ES-I3 (cell line): Measurements from ENCODE around the gene RPS26.
A peak's percentile ranks its signal among the peaks of the same experiment; 100 is the strongest.
"Not testable (repeated sequence)": the region's sequence is repeated elsewhere in the genome, so short reads cannot be mapped to it uniquely, and the experiment has no call there.

Source experiments
- H3K36me3 ChIP-seq: 2 replicates; pipeline ENCODE4 v1.6.1; 2013; ENCODE audit warnings: mild to moderate bottlenecking, low read length, control low read depth, moderate library complexity; ENCODE audit not compliant: insufficient read depth
- H3K4me1 ChIP-seq: 2 replicates; pipeline ENCODE4 v1.6.1; 2013; ENCODE audit warnings: mild to moderate bottlenecking, control low read depth, low read length; ENCODE audit not compliant: insufficient read depth
- H3K9ac ChIP-seq: 2 replicates; pipeline ENCODE4 v1.6.1; 2013; ENCODE audit warnings: low read depth, mild to moderate bottlenecking, low read length, moderate library complexity
- H3K9me3 ChIP-seq: 2 replicates; pipeline ENCODE4 v1.6.1; 2013; ENCODE audit warnings: mild to moderate bottlenecking, low read length, moderate library complexity; ENCODE audit not compliant: control insufficient read depth, insufficient read depth

RPS26 gene

GRCh38 chr12:56037161-56037560 lies 4.6 kb upstream of the RPS26 start:
- Histone ChIP-seq H3K9ac (no peak overlapping the region), H3K4me1 (0 out of 2 replicates have a peak, but pooled peaks cover 5% of the 10 kb centered on the region), H3K9me3 (no peaks in the 10 kb centered on the region), H3K36me3 (peaks cover 8% of the 10 kb centered on the region; the same call in 1 of the 2 replicates)

- no peaks in the 10 kb centered on the region for H3K9me3 ChIP-seq
- no peak overlapping the region for H3K9ac ChIP-seq
- H3K36me3 ChIP-seq: peaks cover 8% of the 10 kb centered on the region
- H3K4me1 ChIP-seq: 0 out of 2 replicates have a peak, but pooled peaks cover 5% of the 10 kb centered on the region
Observed at GRCh38 chr12:56038022-56038655, 3.6 kb upstream of the RPS26 start.

GRCh38 chr12:56040151-56040550 lies 1.6 kb upstream of the RPS26 start:
- H3K9ac ChIP-seq: no peak overlapping the region
- peaks cover 17% of the 10 kb centered on the region for H3K36me3 ChIP-seq

GRCh38 chr12:56040963-56041551 lies 661 bp upstream of the RPS26 start:
- Histone ChIP-seq H3K9ac (peak overlapping the region; percentile 50), H3K36me3 (peaks cover 17% of the 10 kb centered on the region), H3K4me1 (0 out of 2 replicates have a peak, but pooled peaks cover 5% of the 10 kb centered on the region), H3K9me3 (no peaks in the 10 kb centered on the region)

More at GRCh38 chr12:56040151-56040550, 1.6 kb upstream of the RPS26 start:
- Histone ChIP-seq H3K9me3 (no peaks in the 10 kb centered on the region), H3K4me1 (0 out of 2 replicates have a peak, but pooled peaks cover 5% of the 10 kb centered on the region)

- peaks cover 14% of the 10 kb centered on the region for H3K36me3 ChIP-seq
- peak overlapping the region; percentile 98 for H3K9ac ChIP-seq
- H3K9me3 ChIP-seq, H3K4me1 ChIP-seq: not testable (repeated sequence)
Observed at GRCh38 chr12:56042430-56042813, 704 bp downstream of the RPS26 start.

- H3K36me3 ChIP-seq: peaks cover 14% of the 10 kb centered on the region
- peaks cover 5% of the 10 kb centered on the region; the same call in 1 of the 2 replicates for H3K4me1 ChIP-seq
- H3K9me3 ChIP-seq: no peaks in the 10 kb centered on the region
- peak overlapping the region; percentile 98 for H3K9ac ChIP-seq
Observed at GRCh38 chr12:56042843-56043242, 1.1 kb downstream of the RPS26 start.

- Histone ChIP-seq H3K9ac (no peak overlapping the region), H3K4me1 (no peaks in the 10 kb centered on the region; the same call in 1 of the 2 replicates), H3K9me3 (no peaks in the 10 kb centered on the region), H3K36me3 (peaks cover 14% of the 10 kb centered on the region)
Observed at GRCh38 chr12:56046027-56046780, 4.5 kb downstream of the RPS26 start.

GRCh38 chr12:56053407-56053893 lies 11.7 kb downstream of the RPS26 start:
- H3K4me1 ChIP-seq: no peaks in the 10 kb centered on the region
- H3K9me3 ChIP-seq: no peaks in the 10 kb centered on the region
- no peak overlapping the region for H3K9ac ChIP-seq
- H3K36me3 ChIP-seq: no peaks in the 10 kb centered on the region

- H3K4me1 ChIP-seq, H3K9ac ChIP-seq, H3K9me3 ChIP-seq, H3K36me3 ChIP-seq: not testable (repeated sequence)
Observed at GRCh38 chr12:56059964-56060363, 18.2 kb downstream of the RPS26 start.

GRCh38 chr12:56061982-56062381 lies 20.3 kb downstream of the RPS26 start:
- Histone ChIP-seq H3K9me3 (no peaks in the 10 kb centered on the region), H3K36me3 (no peaks in the 10 kb centered on the region), H3K4me1 (no peaks in the 10 kb centered on the region), H3K9ac (no peak overlapping the region)

GRCh38 chr12:56062996-56063395 lies 21.3 kb downstream of the RPS26 start:
- Histone ChIP-seq H3K4me1 (no peaks in the 10 kb centered on the region), H3K9me3 (no peaks in the 10 kb centered on the region)

GRCh38 chr12:56071648-56072047 lies 29.9 kb downstream of the RPS26 start:
- no peaks in the 10 kb centered on the region for H3K4me1 ChIP-seq
- no peak overlapping the region for H3K9ac ChIP-seq
- no peaks in the 10 kb centered on the region for H3K36me3 ChIP-seq

More at GRCh38 chr12:56062996-56063395, 21.3 kb downstream of the RPS26 start:
- no peaks in the 10 kb centered on the region for H3K36me3 ChIP-seq
- no peak overlapping the region for H3K9ac ChIP-seq

GRCh38 chr12:56074396-56074795 lies 32.7 kb downstream of the RPS26 start:
- Histone ChIP-seq H3K36me3 (no peaks in the 10 kb centered on the region), H3K4me1 (peaks cover 4% of the 10 kb centered on the region; the same call in 1 of the 2 replicates), H3K9ac (no peak overlapping the region), H3K9me3 (no peaks in the 10 kb centered on the region)

More at GRCh38 chr12:56071648-56072047, 29.9 kb downstream of the RPS26 start:
- no peaks in the 10 kb centered on the region for H3K9me3 ChIP-seq

GRCh38 chr12:56077966-56078365 lies 36.2 kb downstream of the RPS26 start:
- H3K4me1 ChIP-seq: peaks cover 23% of the 10 kb centered on the region
- not testable (repeated sequence) for H3K9ac ChIP-seq, H3K36me3 ChIP-seq, H3K9me3 ChIP-seq
